Measurements from ENCODE around the gene IFIT5.

Gene IFIT5

GRCh38 chr10:89371079-89371478 is 43.3 kb upstream of the IFIT5 start:
- Histone ChIP-seq H3K36me3 (ENCODE audit: control insufficient read depth in 1 of 2, insufficient read depth in 2 of 2, low read length in 2 of 2) (no peaks in the 10 kb centered on the region), H2AFZ (ENCODE audit: insufficient read depth, low read length, poor library complexity) (no peak overlapping the region), H3K9ac (ENCODE audit: low read length) (no peak overlapping the region), H3K4ac (ENCODE audit: low read depth, low read length) (no peak overlapping the region), H3K9me3 (ENCODE audit: insufficient read depth, low read depth, low read length) (peaks cover 1% of the 10 kb centered on the region), H4K91ac (ENCODE audit: low read depth, low read length) (no peak overlapping the region), H3K23ac (ENCODE audit: low read length) (no peak overlapping the region), H3K79me2 (ENCODE audit: control insufficient read depth, insufficient read depth, low read length, poor library complexity) (no peaks in the 10 kb centered on the region), H4K12ac (ENCODE audit: low read depth, low read length) (no peak overlapping the region), H2BK5ac (ENCODE audit: low read depth, low read length, poor library complexity) (no peak overlapping the region), H3K27ac (ENCODE audit: low read depth, low read length) (no peak overlapping the region), H3K79me1 (ENCODE audit: low read length) (no peaks in the 10 kb centered on the region), H3K14ac (ENCODE audit: low read length) (no peak overlapping the region), H4K8ac (ENCODE audit: low read depth, low read length) (no peak overlapping the region), H2BK120ac (ENCODE audit: insufficient read depth, low read length, poor library complexity) (no peak overlapping the region), H2AK5ac (ENCODE audit: low read length) (no peak overlapping the region), H2BK12ac (ENCODE audit: low read length) (no peak overlapping the region), H3K4me2 (ENCODE audit: low read length) (no peak overlapping the region), H3K4me3 (ENCODE audit: low read depth, low read length) (no peak overlapping the region), H3K27me3 (ENCODE audit: insufficient read depth, low read length) (no peaks in the 10 kb centered on the region), H3K4me1 (ENCODE audit: control insufficient read depth in 1 of 2, insufficient read depth in 2 of 2, low read length in 2 of 2) (no peaks in the 10 kb centered on the region), H3K18ac (ENCODE audit: low read length) (no peak overlapping the region)
- no peak for DNase-seq

- Histone ChIP-seq H2BK12ac (ENCODE audit: low read length) (no peak overlapping the region), H3K4me3 (ENCODE audit: low read depth, low read length) (no peak overlapping the region), H3K18ac (ENCODE audit: low read length) (no peak overlapping the region), H4K91ac (ENCODE audit: low read depth, low read length) (no peak overlapping the region), H3K27ac (ENCODE audit: low read depth, low read length) (no peak overlapping the region), H2BK120ac (ENCODE audit: insufficient read depth, low read length, poor library complexity) (no peak overlapping the region), H3K9ac (ENCODE audit: low read length) (no peak overlapping the region), H2AFZ (ENCODE audit: insufficient read depth, low read length, poor library complexity) (no peak overlapping the region), H2AK5ac (ENCODE audit: low read length) (no peak overlapping the region), H3K23ac (ENCODE audit: low read length) (no peak overlapping the region), H4K12ac (ENCODE audit: low read depth, low read length) (no peak overlapping the region), H3K36me3 (ENCODE audit: control insufficient read depth in 1 of 2, insufficient read depth in 2 of 2, low read length in 2 of 2) (no peaks in the 10 kb centered on the region), H3K4me2 (ENCODE audit: low read length) (no peak overlapping the region), H3K14ac (ENCODE audit: low read length) (no peak overlapping the region), H3K79me1 (ENCODE audit: low read length) (no peaks in the 10 kb centered on the region), H4K8ac (ENCODE audit: low read depth, low read length) (no peak overlapping the region), H2BK5ac (ENCODE audit: low read depth, low read length, poor library complexity) (no peak overlapping the region), H3K4me1 (ENCODE audit: control insufficient read depth in 1 of 2, insufficient read depth in 2 of 2, low read length in 2 of 2) (no peaks in the 10 kb centered on the region), H3K79me2 (ENCODE audit: control insufficient read depth, insufficient read depth, low read length, poor library complexity) (no peaks in the 10 kb centered on the region), H3K27me3 (ENCODE audit: insufficient read depth, low read length) (no peaks in the 10 kb centered on the region), H3K9me3 (ENCODE audit: insufficient read depth, low read depth, low read length) (peaks cover 1% of the 10 kb centered on the region), H3K4ac (ENCODE audit: low read depth, low read length) (no peak overlapping the region)
- DNase-seq = no peak
- WGBS (ENCODE audit: extremely low coverage, insufficient coverage, insufficient read length) = no CpG with 5 or more reads among the region's 3 CpGs
These were observed 42.4 kb upstream of the IFIT5 start for GRCh38 chr10:89371987-89372386.

- Histone ChIP-seq H3K79me1 (ENCODE audit: low read length) (no peaks in the 10 kb centered on the region), H3K23ac (ENCODE audit: low read length) (no peak overlapping the region), H3K4me1 (ENCODE audit: control insufficient read depth in 1 of 2, insufficient read depth in 2 of 2, low read length in 2 of 2) (no peaks in the 10 kb centered on the region), H2AK5ac (ENCODE audit: low read length) (no peak overlapping the region), H3K27me3 (ENCODE audit: insufficient read depth, low read length) (no peaks in the 10 kb centered on the region), H3K4me3 (ENCODE audit: low read depth, low read length) (no peak overlapping the region), H3K4me2 (ENCODE audit: low read length) (no peak overlapping the region), H3K9me3 (ENCODE audit: insufficient read depth, low read depth, low read length) (peaks cover 1% of the 10 kb centered on the region), H3K27ac (ENCODE audit: low read depth, low read length) (no peak overlapping the region), H4K12ac (ENCODE audit: low read depth, low read length) (no peak overlapping the region), H3K18ac (ENCODE audit: low read length) (no peak overlapping the region), H4K91ac (ENCODE audit: low read depth, low read length) (no peak overlapping the region), H2BK12ac (ENCODE audit: low read length) (no peak overlapping the region), H3K79me2 (ENCODE audit: control insufficient read depth, insufficient read depth, low read length, poor library complexity) (no peaks in the 10 kb centered on the region), H2BK5ac (ENCODE audit: low read depth, low read length, poor library complexity) (no peak overlapping the region), H2BK120ac (ENCODE audit: insufficient read depth, low read length, poor library complexity) (no peak overlapping the region), H2AFZ (ENCODE audit: insufficient read depth, low read length, poor library complexity) (no peak overlapping the region), H4K8ac (ENCODE audit: low read depth, low read length) (no peak overlapping the region), H3K14ac (ENCODE audit: low read length) (no peak overlapping the region), H3K9ac (ENCODE audit: low read length) (no peak overlapping the region), H3K4ac (ENCODE audit: low read depth, low read length) (no peak overlapping the region), H3K36me3 (ENCODE audit: control insufficient read depth in 1 of 2, insufficient read depth in 2 of 2, low read length in 2 of 2) (no peaks in the 10 kb centered on the region)
- no peak for DNase-seq
- WGBS (ENCODE audit: extremely low coverage, insufficient coverage, insufficient read length) = no CpG with 5 or more reads among the region's 3 CpGs
These were observed 40.3 kb upstream of the IFIT5 start for GRCh38 chr10:89373916-89374711.

- no peak overlapping the region for H4K91ac ChIP-seq (ENCODE audit: low read depth, low read length)
- H2BK5ac ChIP-seq (ENCODE audit: low read depth, low read length, poor library complexity) = no peak overlapping the region
- no peaks in the 10 kb centered on the region for H3K36me3 ChIP-seq (ENCODE audit: control insufficient read depth in 1 of 2, insufficient read depth in 2 of 2, low read length in 2 of 2)
- no peak overlapping the region for H4K12ac ChIP-seq (ENCODE audit: low read depth, low read length)
- H3K18ac ChIP-seq (ENCODE audit: low read length) = no peak overlapping the region
- H3K4me1 ChIP-seq (ENCODE audit: control insufficient read depth in 1 of 2, insufficient read depth in 2 of 2, low read length in 2 of 2) = no peaks in the 10 kb centered on the region
- no peaks in the 10 kb centered on the region for H3K79me1 ChIP-seq (ENCODE audit: low read length)
- H2BK120ac ChIP-seq (ENCODE audit: insufficient read depth, low read length, poor library complexity) = no peak overlapping the region
- no peak overlapping the region for H2BK12ac ChIP-seq (ENCODE audit: low read length)
- H3K27ac ChIP-seq (ENCODE audit: low read depth, low read length) = no peak overlapping the region
- no peak overlapping the region for H3K4me3 ChIP-seq (ENCODE audit: low read depth, low read length)
- H2AK5ac ChIP-seq (ENCODE audit: low read length) = no peak overlapping the region
- peaks cover 1% of the 10 kb centered on the region for H3K9me3 ChIP-seq (ENCODE audit: insufficient read depth, low read depth, low read length)
- H3K9ac ChIP-seq (ENCODE audit: low read length) = no peak overlapping the region
- no peaks in the 10 kb centered on the region for H3K79me2 ChIP-seq (ENCODE audit: control insufficient read depth, insufficient read depth, low read length, poor library complexity)
- H2AFZ ChIP-seq (ENCODE audit: insufficient read depth, low read length, poor library complexity) = no peak overlapping the region
- no peak overlapping the region for H4K8ac ChIP-seq (ENCODE audit: low read depth, low read length)
- no peak overlapping the region for H3K23ac ChIP-seq (ENCODE audit: low read length)
- no peak overlapping the region for H3K4ac ChIP-seq (ENCODE audit: low read depth, low read length)
- DNase-seq = no peak
- H3K4me2 ChIP-seq (ENCODE audit: low read length) = no peak overlapping the region
- H3K14ac ChIP-seq (ENCODE audit: low read length) = no peak overlapping the region
- no peaks in the 10 kb centered on the region for H3K27me3 ChIP-seq (ENCODE audit: insufficient read depth, low read length)
These were observed 39.6 kb upstream of the IFIT5 start for GRCh38 chr10:89374713-89375141.

All from trophoblast cell (in vitro differentiated cells and primary cell).